Caki2 (cell line): ENCODE data around the gene NEURL1. TPM values are rescaled to one million over a fixed set of nuclear protein-coding genes. Genes with fewer than 3 reads are reported as not detected.
"Not testable (repeated sequence)": the region's sequence is repeated elsewhere in the genome, so short reads cannot be mapped to it uniquely, and the experiment has no call there.

Experiments
- DNase-seq: peaks from one replicate; pipeline ENCODE4 v3.0.0-alpha.2; 2015; ENCODE audit warnings: low read depth
- in situ Hi-C: cut with HindIII; loops from 2 replicates; pipeline ENCODE4 v1.10.0; 2016; ENCODE audit warnings: low sequenced_read_pairs, low pct_unique_long_range_greater_than_20kb, mixed read lengths
- total RNA-seq: library from RNA; depleted of rRNA; stranded (reverse); fragments of >200 nt; shearing (Covaris generic); gene quantifications from 2 replicates; pipeline ENCODE4 v1.2.3, GENCODE V29; 2014; ENCODE audit warnings: low replicate concordance

Gene NEURL1
- total RNA-seq, 1 experiment from 2014 or later = not detected

- in situ Hi-C loops = no loop called here
- DNase-seq = no peak
Measured at GRCh38 chr10:103590060-103590459, 96.6 kb downstream of the NEURL1 start.

GRCh38 chr10:103590744-103591291 is 97.3 kb downstream of the NEURL1 start:
- in situ Hi-C loops = no loop called here
- DNase-seq = no peak

GRCh38 chr10:103592186-103593021 is 98.9 kb downstream of the NEURL1 start:
- peak; percentile 22 for DNase-seq
- in situ Hi-C loops = no loop called here

GRCh38 chr10:103593022-103593570 is 99.6 kb downstream of the NEURL1 start:
- in situ Hi-C loops = no loop called here
- DNase-seq = no peak

GRCh38 chr10:103595933-103596726 is 102.6 kb downstream of the NEURL1 start:
- no peak for DNase-seq
- in situ Hi-C loops = no loop called here

GRCh38 chr10:103597003-103597402 is 103.5 kb downstream of the NEURL1 start:
- in situ Hi-C loops = no loop called here
- no peak for DNase-seq

- in situ Hi-C loops = no loop called here
- DNase-seq = peak; percentile 61
Measured at GRCh38 chr10:103598654-103599115, 105.2 kb downstream of the NEURL1 start.

- in situ Hi-C loops = no loop called here
- DNase-seq = no peak
Measured at GRCh38 chr10:103599211-103599610, 105.7 kb downstream of the NEURL1 start.

GRCh38 chr10:103599907-103600306 is 106.4 kb downstream of the NEURL1 start:
- in situ Hi-C loops = no loop called here
- no peak for DNase-seq

- no peak for DNase-seq
- in situ Hi-C loops = no loop called here
Measured at GRCh38 chr10:103600325-103600724, 106.8 kb downstream of the NEURL1 start.

- DNase-seq = no peak
- in situ Hi-C loops = no loop called here
Measured at GRCh38 chr10:103600956-103601569, 107.6 kb downstream of the NEURL1 start.

- no peak for DNase-seq
- in situ Hi-C loops = no loop called here
Measured at GRCh38 chr10:103602028-103602851, 108.7 kb downstream of the NEURL1 start.

GRCh38 chr10:103602852-103603155 is 109.3 kb downstream of the NEURL1 start:
- no peak for DNase-seq
- in situ Hi-C loops = no loop called here

GRCh38 chr10:103603382-103603781 is 109.9 kb downstream of the NEURL1 start:
- DNase-seq = no peak
- in situ Hi-C loops = no loop called here

GRCh38 chr10:103605359-103606096 is 112.0 kb downstream of the NEURL1 start:
- in situ Hi-C loops = no loop called here

GRCh38 chr10:103606097-103606438 is 112.6 kb downstream of the NEURL1 start:
- in situ Hi-C loops, DNase-seq: not testable (repeated sequence)

More at GRCh38 chr10:103605359-103606096, 112.0 kb downstream of the NEURL1 start:
- DNase-seq = no peak

GRCh38 chr10:103607051-103607450 is 113.5 kb downstream of the NEURL1 start:
- in situ Hi-C loops, DNase-seq: not testable (repeated sequence)
